Thyroid gland (tissue), 4 donors: ENCODE data around the gene SNAPC3. TPM values are rescaled to one million over a fixed set of nuclear protein-coding genes. Genes with fewer than 3 reads are reported as not detected.
A peak's percentile ranks its signal among the peaks of the same experiment; 100 is the strongest.
"Not testable (repeated sequence)": the region's sequence is repeated elsewhere in the genome, so short reads cannot be mapped to it uniquely, and the experiment has no call there.

Experiments used
- DNase-seq, 2 donors: peaks; one replicate each; pipeline ENCODE4 v3.0.0-alpha.2; 2019
- H3K27ac ChIP-seq, 3 donors: fragments of 200-600 bp; sonication (generic); 1 replicate in 2 of 3; 2 replicates in 1 of 3; pipeline ENCODE4 v1.5.1; 2016 to 2019; ENCODE audit warnings: mild to moderate bottlenecking in 1 of 3, moderate library complexity in 1 of 3
- H3K27me3 ChIP-seq: fragments of 200-600 bp; sonication (generic); one replicate; pipeline ENCODE4 v1.5.1; 2019
- H3K36me3 ChIP-seq, 2 donors: fragments of 200-600 bp; sonication (generic); one replicate each; pipeline ENCODE4 v1.5.1; 2016 to 2019
- H3K4me1 ChIP-seq, 2 donors: fragments of 200-600 bp; sonication (generic); one replicate each; pipeline ENCODE4 v1.5.1; 2017 to 2019
- H3K4me3 ChIP-seq, 3 donors: fragments of 200-600 bp; sonication (generic); replicated peaks in 1 of 3; 1 replicate in 2 of 3; 2 replicates in 1 of 3; pipeline ENCODE4 v1.5.1; 2016; ENCODE audit warnings: mild to moderate bottlenecking in 1 of 3
- H3K9me3 ChIP-seq: fragments of 200-600 bp; sonication (generic); one replicate; pipeline ENCODE4 v1.5.1; 2017
- CTCF ChIP-seq, 6 experiments: fragments of 200-600 bp in 3 of 6; fragments of 450-650 bp in 3 of 6; sonication (generic) in 3 of 6; IDR thresholded peaks; one replicate each; pipeline ENCODE4 v1.5.1; 2016 to 2019; ENCODE audit warnings: antibody characterized with exemption in 6 of 6, mild to moderate bottlenecking in 2 of 6, inconsistent platforms in 1 of 6, moderate library complexity in 1 of 6
- POLR2A ChIP-seq, 2 donors: fragments of 450-650 bp; IDR thresholded peaks; one replicate each; pipeline ENCODE4 v1.6.1; 2017; ENCODE audit warnings: antibody characterized with exemption in 2 of 2, mild to moderate bottlenecking in 2 of 2, moderate library complexity in 1 of 2
- WGBS, 2 donors: methylation state at CpG; one replicate each; pipeline ENCODE4 v1.1.5; 2017; 5-methylcytosine and 5-hydroxymethylcytosine counted together
- intact Hi-C: fragments of 100-400 bp; cut with DNase I; formaldehyde crosslinking; loops from one replicate; pipeline ENCODE4 v1.15.1; 2023
- total RNA-seq, 4 donors: library from RNA; depleted of rRNA; stranded (reverse); fragments of >200 nt; gene quantifications; one replicate each; pipeline ENCODE4 v1.2.3, GENCODE V29; 2016

The SNAPC3 gene
- total RNA-seq, 4 donors from 2014 or later: 32.4 to 51.3 (median 34.2) TPM

- 3 to 4% methylated on average over 16 to 17 of the region's 18 CpGs for WGBS, 2 donors
- peak overlapping the region in 1 of 3 donors; percentile 80 for H3K27ac ChIP-seq
- peaks cover 3 to 20% of the 10 kb centered on the region in 2 donors for H3K4me1 ChIP-seq
- H3K4me3 ChIP-seq: peak overlapping the region; percentile 53 to 82 (median 76)
- DNase-seq: no peak
- intact Hi-C loops: no loop called here
- TF ChIP-seq CTCF (IDR thresholded peaks at IDR 0.05) (no peak), POLR2A (IDR thresholded peaks at IDR 0.05) (no peak)
- H3K36me3 ChIP-seq: peaks cover 0 to 6% of the 10 kb centered on the region in 2 donors
- no peaks in the 10 kb centered on the region for H3K9me3 ChIP-seq
- H3K27me3 ChIP-seq: no peaks in the 10 kb centered on the region
Observed at GRCh38 chr9:15423231-15423985, 732 bp downstream of the SNAPC3 start.

GRCh38 chr9:15426019-15426418, 3.3 kb downstream of the SNAPC3 start:
- Histone ChIP-seq H3K27me3 (no peaks in the 10 kb centered on the region), H3K27ac (no peak overlapping the region), H3K36me3 (peaks cover 0 to 6% of the 10 kb centered on the region in 2 donors), H3K9me3 (no peaks in the 10 kb centered on the region), H3K4me1 (peaks cover 10 to 27% of the 10 kb centered on the region in 2 donors), H3K4me3 (no peak overlapping the region)
- no peak for DNase-seq
- TF ChIP-seq POLR2A (IDR thresholded peaks at IDR 0.05) (no peak), CTCF (IDR thresholded peaks at IDR 0.05) (no peak)
- intact Hi-C loops: no loop called here
- WGBS, 2 donors: 96% methylated on average over 8 of the region's 8 CpGs

GRCh38 chr9:15427702-15428101, 5.0 kb downstream of the SNAPC3 start:
- WGBS, 2 donors: 95 to 96% methylated on average over 7 of the region's 7 CpGs
- H3K36me3 ChIP-seq, H3K4me3 ChIP-seq, H3K9me3 ChIP-seq, intact Hi-C loops, H3K27me3 ChIP-seq, DNase-seq, H3K27ac ChIP-seq: not testable (repeated sequence)
- H3K4me1 ChIP-seq: peaks cover 10 to 29% of the 10 kb centered on the region in 2 donors

GRCh38 chr9:15430920-15431844, 8.5 kb downstream of the SNAPC3 start:
- no peak overlapping the region for H3K4me3 ChIP-seq

More at GRCh38 chr9:15430920-15431844, 8.5 kb downstream of the SNAPC3 start:
- Histone ChIP-seq H3K36me3 (peaks cover 2 to 7% of the 10 kb centered on the region in 2 donors), H3K27ac (peak overlapping the region in 2 of 3 donors; percentile 1 to 12), H3K27me3 (no peaks in the 10 kb centered on the region), H3K4me1 (peaks cover 8 to 12% of the 10 kb centered on the region in 2 donors), H3K9me3 (no peaks in the 10 kb centered on the region)
- intact Hi-C loops: no loop called here
- peak; percentile 51 to 70 for DNase-seq
- 35 to 51% methylated on average over 5 of the region's 5 CpGs for WGBS, 2 donors
- no peak for TF ChIP-seq CTCF (IDR thresholded peaks at IDR 0.05)
- no peak for TF ChIP-seq POLR2A (IDR thresholded peaks at IDR 0.05)
